Skeletal muscle tissue (tissue), 4 donors: Measurements from ENCODE around the gene VDAC1. TPM values are rescaled to one million over a fixed set of nuclear protein-coding genes. Genes with fewer than 3 reads are reported as not detected.
"Not testable (repeated sequence)": the region's sequence is repeated elsewhere in the genome, so short reads cannot be mapped to it uniquely, and the experiment has no call there.

Experiments used
- H3K27ac ChIP-seq: one replicate; pipeline ENCODE4 v1.7.0; 2013; ENCODE audit warnings: mild to moderate bottlenecking, low read depth, low read length, inconsistent platforms
- H3K27me3 ChIP-seq, 3 donors: one replicate each; pipeline ENCODE4 v1.7.0; 2013; ENCODE audit warnings: low read length in 3 of 3; ENCODE audit not compliant: control insufficient read depth in 3 of 3, insufficient read depth in 3 of 3
- H3K36me3 ChIP-seq, 3 donors: one replicate each; pipeline ENCODE4 v1.7.0; 2013; ENCODE audit warnings: low read length in 3 of 3; ENCODE audit not compliant: control insufficient read depth in 3 of 3, insufficient read depth in 3 of 3
- H3K4me1 ChIP-seq, 3 donors: one replicate each; pipeline ENCODE4 v1.7.0; 2013; ENCODE audit warnings: low read length in 3 of 3, mild to moderate bottlenecking in 3 of 3; ENCODE audit not compliant: control insufficient read depth in 3 of 3, insufficient read depth in 3 of 3
- H3K4me3 ChIP-seq, 3 donors: one replicate each; pipeline ENCODE4 v1.7.0; 2013; ENCODE audit warnings: low read length in 3 of 3
- H3K9ac ChIP-seq, 3 donors: one replicate each; pipeline ENCODE4 v1.7.0; 2013; ENCODE audit warnings: low read length in 3 of 3, mild to moderate bottlenecking in 3 of 3, moderate library complexity in 2 of 3, low read depth in 1 of 3
- H3K9me3 ChIP-seq, 3 donors: one replicate each; pipeline ENCODE4 v1.7.0; 2013; ENCODE audit warnings: low read length in 3 of 3; ENCODE audit not compliant: control insufficient read depth in 3 of 3
- total RNA-seq: library from RNA; depleted of rRNA; stranded (reverse); fragments of >200 nt; gene quantifications from one replicate; pipeline ENCODE4 v1.2.3, GENCODE V29; 2014
- donor health status: Osteomylitis.

The VDAC1 gene
- total RNA-seq, 1 donor from 2014 or later, result 257 TPM

GRCh38 chr5:133936651-133937015 lies 68.1 kb downstream of the VDAC1 start:
- H3K27me3 ChIP-seq, result peaks cover 0 to 2% (median 0%) of the 10 kb centered on the region in 3 donors
- H3K4me1 ChIP-seq, result peaks cover 6 to 27% (median 14%) of the 10 kb centered on the region in 3 donors

DNA sequence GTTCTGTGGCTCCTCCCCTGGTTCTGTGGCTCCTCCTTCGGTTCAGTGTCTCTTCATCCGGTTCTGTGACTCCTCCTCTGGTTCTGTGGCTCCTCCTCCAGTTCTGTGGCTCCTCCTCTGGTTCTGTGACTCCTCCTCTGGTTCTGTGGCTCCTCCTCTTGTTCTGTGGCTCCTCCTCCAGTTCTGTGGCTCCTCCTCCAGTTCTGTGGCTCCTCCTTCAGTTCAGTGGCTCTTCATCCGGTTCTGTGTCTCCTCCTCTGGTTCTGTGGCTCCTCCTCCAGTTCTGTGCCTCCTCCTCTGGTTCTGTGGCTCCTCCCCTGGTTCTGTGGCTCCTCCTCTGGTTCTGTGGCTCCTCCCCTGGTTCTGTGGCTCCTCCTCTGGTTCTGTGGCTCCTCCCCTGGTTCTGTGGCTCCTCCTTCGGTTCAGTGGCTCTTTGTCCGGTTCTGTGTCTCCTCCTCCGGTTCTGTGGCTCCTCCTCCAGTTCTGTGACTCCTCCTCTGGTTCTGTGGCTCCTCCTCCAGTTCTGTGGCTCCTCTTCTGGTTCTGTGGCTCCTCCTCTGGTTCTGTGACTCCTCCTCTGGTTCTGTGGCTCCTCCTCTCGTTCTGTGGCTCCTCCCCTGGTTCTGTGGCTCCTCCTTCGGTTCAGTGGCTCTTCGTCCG lies 68.7 kb downstream of the VDAC1 start:
- H3K27ac ChIP-seq, H3K9me3 ChIP-seq, H3K9ac ChIP-seq, H3K4me3 ChIP-seq, H3K27me3 ChIP-seq, H3K36me3 ChIP-seq: not testable (repeated sequence)
- H3K4me1 ChIP-seq, result peaks cover 6 to 27% (median 14%) of the 10 kb centered on the region in 3 donors

More at GRCh38 chr5:133936651-133937015, 68.1 kb downstream of the VDAC1 start:
- Histone ChIP-seq H3K4me3 (no peak overlapping the region), H3K27ac (no peak overlapping the region), H3K36me3 (no peaks in the 10 kb centered on the region), H3K9ac (no peak overlapping the region), H3K9me3 (no peaks in the 10 kb centered on the region)

DNA sequence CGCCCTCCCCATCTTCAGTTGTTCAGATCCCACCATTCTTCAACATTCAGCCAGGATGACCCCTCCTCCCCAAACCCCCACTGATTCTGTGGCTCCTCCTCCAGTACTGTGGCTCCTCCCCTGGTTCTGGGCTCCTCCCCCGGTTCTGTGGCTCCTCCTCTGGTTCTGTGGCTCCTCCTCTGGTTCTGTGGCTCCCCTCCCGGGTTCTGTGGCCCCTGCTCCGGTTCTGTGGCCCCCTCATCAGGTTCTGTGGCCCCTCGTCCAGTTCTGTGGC lies 69.2 kb downstream of the VDAC1 start:
- no peaks in the 10 kb centered on the region for H3K9me3 ChIP-seq
- peak overlapping the region in 1 of 3 donors; percentile 50 for H3K9ac ChIP-seq
- peaks cover 0 to 2% (median 0%) of the 10 kb centered on the region in 3 donors for H3K27me3 ChIP-seq
- no peak overlapping the region for H3K27ac ChIP-seq
- no peaks in the 10 kb centered on the region for H3K36me3 ChIP-seq
- H3K4me1 ChIP-seq, result peaks cover 6 to 27% (median 14%) of the 10 kb centered on the region in 3 donors
- peak overlapping the region in 1 of 3 donors; percentile 49 for H3K4me3 ChIP-seq

DNA sequence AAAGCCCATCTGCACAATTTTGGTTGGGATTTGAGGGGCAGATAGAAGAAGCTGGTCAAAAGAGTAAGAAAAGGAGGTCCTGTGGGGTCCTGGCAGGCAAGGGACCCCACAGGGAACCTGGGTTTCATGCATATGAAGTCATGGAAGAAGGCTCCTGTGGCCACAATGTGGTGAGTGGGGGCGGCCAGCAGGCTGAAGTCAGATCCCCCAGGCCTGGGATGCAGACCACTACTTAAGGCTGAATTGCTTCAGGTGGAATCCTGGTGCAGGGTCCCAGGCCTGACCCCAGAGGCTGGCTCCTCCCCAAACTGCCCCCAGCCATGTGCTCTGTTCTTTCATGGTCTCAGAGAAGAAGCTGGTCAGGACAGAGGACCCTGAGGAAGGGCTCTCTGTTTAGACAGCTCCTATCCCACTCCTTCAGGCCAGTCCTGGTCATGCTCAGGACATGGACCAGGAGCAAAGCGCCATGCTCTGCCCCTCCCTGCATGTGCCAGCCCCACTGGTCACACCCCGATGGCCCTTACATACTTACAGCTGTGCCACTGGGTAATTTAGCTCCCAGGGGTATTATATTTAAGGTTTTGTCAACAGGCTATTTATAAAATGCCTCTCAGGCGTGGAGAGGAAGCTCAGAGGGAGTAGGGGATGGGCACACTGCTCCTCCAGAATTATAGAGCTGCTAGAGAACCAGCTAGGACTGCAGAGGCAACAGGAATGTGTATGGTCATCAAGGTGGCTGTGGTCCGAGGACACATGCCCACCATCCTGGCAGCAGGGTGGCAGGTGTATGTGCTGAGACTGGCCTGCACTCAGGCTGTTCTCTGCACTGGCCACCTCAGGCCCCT lies 69.7 kb downstream of the VDAC1 start:
- Histone ChIP-seq H3K27ac (no peak overlapping the region), H3K36me3 (no peaks in the 10 kb centered on the region), H3K4me3 (peak overlapping the region in 2 of 3 donors; percentile 22 to 49), H3K27me3 (peaks cover 0 to 2% (median 0%) of the 10 kb centered on the region in 3 donors), H3K4me1 (peaks cover 9 to 28% (median 14%) of the 10 kb centered on the region in 3 donors), H3K9ac (peak overlapping the region in 1 of 3 donors; percentile 50), H3K9me3 (no peaks in the 10 kb centered on the region)

- Histone ChIP-seq H3K4me3 (no peak overlapping the region), H3K27me3 (peaks cover 0 to 2% (median 0%) of the 10 kb centered on the region in 3 donors), H3K36me3 (no peaks in the 10 kb centered on the region), H3K27ac (no peak overlapping the region), H3K4me1 (peaks cover 11 to 32% (median 14%) of the 10 kb centered on the region in 3 donors), H3K9me3 (no peaks in the 10 kb centered on the region), H3K9ac (no peak overlapping the region)
Measured at GRCh38 chr5:133934311-133934710, 70.5 kb downstream of the VDAC1 start.

DNA sequence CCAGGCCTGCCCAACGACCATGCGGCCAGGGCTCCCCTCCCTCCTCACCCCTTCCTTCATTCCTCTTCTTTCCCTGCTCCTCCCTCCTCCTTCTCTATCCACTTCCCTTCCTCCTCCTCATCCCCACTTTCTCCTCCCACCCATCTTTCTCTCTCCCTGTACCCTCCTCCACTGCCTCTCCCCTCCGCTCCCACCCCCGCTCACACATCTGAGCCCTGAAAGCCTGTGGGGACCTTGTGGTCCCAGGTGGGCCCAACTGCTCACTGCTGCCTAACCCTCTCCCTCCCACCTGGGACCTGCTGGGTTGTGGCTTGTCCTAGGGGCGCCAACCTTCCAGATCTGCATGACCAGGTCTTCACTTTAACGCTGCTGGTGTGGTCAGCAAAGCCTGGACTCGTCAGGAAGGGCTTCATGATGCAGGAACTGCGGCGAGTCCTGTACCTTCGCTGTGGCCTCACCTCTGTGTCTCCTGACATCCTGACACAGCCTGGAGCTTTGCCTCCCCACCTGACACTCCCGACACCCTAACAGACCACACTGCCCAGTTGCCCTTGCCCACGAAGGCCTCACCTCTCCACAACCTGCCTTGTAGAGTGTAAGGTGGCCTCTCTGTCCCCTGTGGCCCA lies 71.0 kb downstream of the VDAC1 start:
- H3K27ac ChIP-seq, result no peak overlapping the region
- H3K9me3 ChIP-seq, result no peaks in the 10 kb centered on the region
- peaks cover 0 to 2% (median 0%) of the 10 kb centered on the region in 3 donors for H3K27me3 ChIP-seq
- H3K9ac ChIP-seq, result no peak overlapping the region
- peaks cover 11 to 32% (median 14%) of the 10 kb centered on the region in 3 donors for H3K4me1 ChIP-seq
- H3K36me3 ChIP-seq, result no peaks in the 10 kb centered on the region
- no peak overlapping the region for H3K4me3 ChIP-seq

DNA sequence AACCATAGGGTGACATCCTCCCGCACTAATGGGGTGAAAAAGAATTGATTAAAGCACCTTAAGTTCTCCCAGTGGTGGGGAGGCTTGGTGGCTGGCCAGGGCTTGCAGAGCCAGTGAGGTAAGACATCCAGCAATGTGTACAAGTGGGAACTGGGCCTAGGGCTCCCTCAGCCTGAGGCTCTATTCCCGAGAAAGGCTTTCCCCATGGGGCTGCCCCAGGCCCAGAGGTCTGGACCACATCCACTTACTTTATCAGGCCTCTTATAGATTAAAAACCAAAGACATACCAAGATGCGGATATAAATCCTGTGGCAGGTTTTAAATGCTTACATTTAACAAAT lies 71.6 kb downstream of the VDAC1 start:
- H3K4me1 ChIP-seq, result peaks cover 11 to 32% (median 14%) of the 10 kb centered on the region in 3 donors
- no peaks in the 10 kb centered on the region for H3K9me3 ChIP-seq
- no peak overlapping the region for H3K9ac ChIP-seq
- no peaks in the 10 kb centered on the region for H3K36me3 ChIP-seq
- no peak overlapping the region for H3K27ac ChIP-seq
- no peak overlapping the region for H3K4me3 ChIP-seq
- H3K27me3 ChIP-seq, result peaks cover 0 to 2% (median 0%) of the 10 kb centered on the region in 3 donors

DNA sequence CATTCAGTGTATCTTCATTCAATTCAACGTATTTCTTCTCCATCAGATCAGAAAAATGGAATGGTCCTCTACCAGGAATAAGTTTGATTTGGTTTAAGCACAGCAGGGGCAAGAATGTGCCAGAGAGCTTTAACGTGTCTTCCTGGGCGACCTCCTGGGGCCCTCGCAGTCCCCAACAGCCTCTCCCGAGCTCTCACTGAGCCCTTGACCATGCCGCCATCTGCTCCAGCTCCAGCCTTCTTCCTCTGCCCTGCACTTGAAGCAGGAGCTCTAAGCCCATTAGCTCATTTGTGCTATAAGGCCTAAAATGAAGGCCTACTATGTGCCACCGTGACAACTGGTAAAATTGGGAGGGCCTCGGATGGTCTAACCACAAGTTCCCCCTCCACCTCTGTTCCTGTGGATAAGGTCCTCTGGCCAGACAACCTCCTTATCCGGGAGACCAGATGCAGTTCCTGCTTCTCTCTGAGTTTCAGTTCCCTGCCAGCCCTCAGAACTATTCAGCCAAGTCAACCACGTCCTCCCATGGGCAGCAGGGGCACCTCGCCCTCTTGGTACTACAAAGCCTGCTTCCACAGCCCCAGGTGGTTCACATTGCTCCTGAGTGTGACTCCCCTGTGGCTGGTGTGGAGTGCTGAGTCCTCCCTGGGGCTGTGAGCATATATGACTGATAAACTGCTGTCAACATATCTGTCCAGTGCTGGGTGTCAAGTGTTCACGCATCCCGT lies 72.2 kb downstream of the VDAC1 start:
- H3K4me1 ChIP-seq, result peaks cover 11 to 32% (median 14%) of the 10 kb centered on the region in 3 donors
- peaks cover 0 to 2% (median 0%) of the 10 kb centered on the region in 3 donors for H3K27me3 ChIP-seq
- no peak overlapping the region for H3K4me3 ChIP-seq
- H3K27ac ChIP-seq, result no peak overlapping the region
- no peaks in the 10 kb centered on the region for H3K36me3 ChIP-seq
- no peak overlapping the region for H3K9ac ChIP-seq
- H3K9me3 ChIP-seq, result no peaks in the 10 kb centered on the region

GRCh38 chr5:133931546-133931945 lies 73.2 kb downstream of the VDAC1 start:
- Histone ChIP-seq H3K36me3 (no peaks in the 10 kb centered on the region), H3K27me3 (peaks cover 0 to 3% (median 2%) of the 10 kb centered on the region in 3 donors), H3K4me1 (peaks cover 11 to 32% (median 14%) of the 10 kb centered on the region in 3 donors), H3K9ac (no peak overlapping the region), H3K27ac (no peak overlapping the region), H3K4me3 (no peak overlapping the region), H3K9me3 (no peaks in the 10 kb centered on the region)
